ENCODE data around the gene MOV10.
"Not testable (repeated sequence)": the region's sequence is repeated elsewhere in the genome, so short reads cannot be mapped to it uniquely, and the experiment has no call there.

The MOV10 gene

GRCh38 chr1:112717263-112717873, 42.9 kb downstream of the MOV10 start:
- TF ChIP-seq CTCF (conservative IDR thresholded peaks at IDR 0.05; ENCODE audit: low read depth, low read length): no peak
- no peak for DNase-seq (ENCODE audit: low read depth)
- H3K4me3 ChIP-seq (ENCODE audit: low read depth, low read length): no peak overlapping the region

GRCh38 chr1:112718691-112719418, 44.4 kb downstream of the MOV10 start:
- TF ChIP-seq CTCF (conservative IDR thresholded peaks at IDR 0.05; ENCODE audit: low read depth, low read length): peak; percentile 85
- H3K4me3 ChIP-seq (ENCODE audit: low read depth, low read length): no peak overlapping the region
- peak; percentile 63 for DNase-seq (ENCODE audit: low read depth)

- no peak for DNase-seq (ENCODE audit: low read depth)
These were observed 45.2 kb downstream of the MOV10 start for GRCh38 chr1:112719706-112720105.

GRCh38 chr1:112720800-112721199, 46.3 kb downstream of the MOV10 start:
- H3K4me3 ChIP-seq (ENCODE audit: low read depth, low read length): no peak overlapping the region
- DNase-seq (ENCODE audit: low read depth): no peak
- no peak for TF ChIP-seq CTCF (conservative IDR thresholded peaks at IDR 0.05; ENCODE audit: low read depth, low read length)

More at GRCh38 chr1:112719706-112720105, 45.2 kb downstream of the MOV10 start:
- H3K4me3 ChIP-seq (ENCODE audit: low read depth, low read length): no peak overlapping the region
- no peak for TF ChIP-seq CTCF (conservative IDR thresholded peaks at IDR 0.05; ENCODE audit: low read depth, low read length)

GRCh38 chr1:112721294-112721693, 46.8 kb downstream of the MOV10 start:
- not testable (repeated sequence) for DNase-seq (ENCODE audit: low read depth); H3K4me3 ChIP-seq (ENCODE audit: low read depth, low read length)

- no peak for TF ChIP-seq CTCF (conservative IDR thresholded peaks at IDR 0.05; ENCODE audit: low read depth, low read length)
- H3K4me3 ChIP-seq (ENCODE audit: low read depth, low read length): no peak overlapping the region
- no peak for DNase-seq (ENCODE audit: low read depth)
These were observed 47.6 kb downstream of the MOV10 start for GRCh38 chr1:112721966-112722524.

- TF ChIP-seq CTCF (conservative IDR thresholded peaks at IDR 0.05; ENCODE audit: low read depth, low read length): peak; percentile 18
- H3K4me3 ChIP-seq (ENCODE audit: low read depth, low read length): peak overlapping the region; percentile 32
- DNase-seq (ENCODE audit: low read depth): peak; percentile 56
These were observed 48.4 kb downstream of the MOV10 start for GRCh38 chr1:112722601-112723510.

Measured in choroid plexus epithelial cell (primary cell).